Activated naive CD4-positive, alpha-beta T cell (primary cell): ENCODE results near the gene TAAR9.
"Not testable (repeated sequence)": the region's sequence is repeated elsewhere in the genome, so short reads cannot be mapped to it uniquely, and the experiment has no call there.

Source experiments
- DNase-seq, 4 experiments: peaks; one replicate each; lab custom pipeline; 2025; lab: John Stamatoyannopoulos, UW

TAAR9 gene

GRCh38 chr6:132515386-132515785 lies 22.7 kb upstream of the TAAR9 start:
- no peak for DNase-seq

GRCh38 chr6:132520953-132521352 lies 17.1 kb upstream of the TAAR9 start:
- DNase-seq: no peak

DNA sequence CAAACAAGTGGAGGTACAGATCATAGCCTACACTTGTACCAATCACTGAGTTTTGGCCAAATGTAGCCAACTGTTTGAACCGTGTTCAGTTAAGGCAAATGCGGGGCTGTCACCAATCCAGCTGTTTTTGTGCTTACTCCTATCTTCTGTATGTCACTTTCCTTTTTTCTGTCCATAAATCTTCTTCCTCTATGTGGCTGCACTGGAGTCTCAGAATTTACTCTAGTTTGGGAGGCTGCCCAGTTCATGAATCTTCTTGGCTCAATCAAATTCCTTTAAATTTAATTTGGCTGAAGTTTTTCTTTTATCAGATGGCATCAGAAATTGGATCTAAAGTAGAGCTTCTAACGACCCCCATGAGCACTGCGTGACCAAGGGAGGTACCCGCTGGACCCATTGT lies 13.4 kb upstream of the TAAR9 start:
- DNase-seq: no peak

DNA sequence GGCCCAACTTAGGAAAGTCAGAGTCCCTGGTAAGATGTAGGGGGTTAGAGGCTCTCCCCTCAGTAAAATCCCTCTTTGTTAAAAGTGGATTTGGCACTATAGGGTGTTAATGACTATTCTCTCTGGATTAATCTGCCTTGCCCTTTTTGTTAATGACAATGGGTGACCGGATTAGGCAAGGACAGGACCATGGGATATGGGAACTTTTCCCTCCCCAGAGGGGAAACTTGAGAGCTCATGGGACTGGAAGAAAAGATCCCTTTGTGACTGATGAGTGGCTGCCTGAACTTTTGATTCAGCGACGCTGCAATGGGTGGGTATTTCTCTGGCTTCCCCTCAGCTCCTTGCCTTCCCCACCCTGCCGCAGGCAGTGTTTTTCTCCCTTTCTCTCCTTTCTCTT lies 12.2 kb upstream of the TAAR9 start:
- DNase-seq: no peak

GRCh38 chr6:132526461-132526860 lies 11.6 kb upstream of the TAAR9 start:
- DNase-seq: no peak

GRCh38 chr6:132527791-132528190 lies 10.3 kb upstream of the TAAR9 start:
- DNase-seq: no peak

DNA sequence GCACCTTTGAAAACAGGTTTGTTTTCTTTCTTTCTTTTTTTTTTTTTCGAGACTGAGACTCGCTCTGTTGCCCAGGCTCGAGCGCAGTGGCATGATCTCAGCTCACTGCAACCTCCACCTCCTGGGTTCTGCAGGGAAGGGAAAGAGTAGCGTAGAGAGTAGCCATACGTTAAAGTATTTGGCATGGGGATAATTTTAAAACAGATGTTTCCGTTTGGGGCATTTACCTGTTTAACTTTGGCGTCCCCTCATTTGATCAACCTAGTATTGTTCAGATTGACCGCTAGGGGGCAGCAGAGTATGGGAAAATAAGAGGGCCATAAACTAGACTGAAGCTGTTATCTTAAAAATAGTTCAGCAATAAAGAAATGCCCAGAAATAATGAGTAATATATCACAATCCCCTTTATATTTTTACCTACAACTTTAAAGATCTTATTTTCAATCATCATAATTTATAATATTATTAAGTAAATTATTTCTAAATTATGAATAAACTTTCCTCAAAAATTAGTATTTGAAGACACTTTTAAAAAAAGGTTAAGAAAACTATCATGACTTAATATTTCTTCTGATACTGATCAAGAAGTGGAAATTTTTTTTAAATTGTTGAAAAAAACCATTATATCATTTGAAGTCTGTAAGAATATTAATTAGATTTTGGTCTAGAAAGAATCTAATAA lies 7.6 kb upstream of the TAAR9 start:
- peak; percentile 4 to 38 (median 20) for DNase-seq

- not testable (repeated sequence) for DNase-seq
These were observed 3.5 kb upstream of the TAAR9 start for GRCh38 chr6:132534546-132534945.

- no peak for DNase-seq
These were observed 932 bp upstream of the TAAR9 start for GRCh38 chr6:132537145-132537544.

DNA sequence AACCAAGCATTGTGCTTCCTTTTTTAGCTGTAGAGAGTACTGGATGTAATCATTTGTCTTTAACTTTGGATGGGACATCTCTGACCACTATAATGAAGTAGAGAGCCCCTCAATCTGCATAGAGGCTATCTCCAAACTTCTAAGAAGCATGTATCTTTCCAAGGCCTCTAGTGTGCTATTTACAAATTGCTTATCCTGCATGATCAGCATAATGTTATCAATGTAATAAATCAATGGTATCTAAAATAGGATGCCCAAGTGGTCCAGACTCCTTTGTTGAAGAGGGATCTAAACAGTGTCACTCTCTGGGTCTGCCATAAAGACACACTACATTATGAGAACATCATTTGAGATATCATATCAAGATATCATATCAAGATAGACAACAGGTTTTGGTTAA lies 6.7 kb downstream of the TAAR9 start:
- no peak for DNase-seq

GRCh38 chr6:132548746-132549463 lies 10.8 kb downstream of the TAAR9 start:
- no peak for DNase-seq

DNA sequence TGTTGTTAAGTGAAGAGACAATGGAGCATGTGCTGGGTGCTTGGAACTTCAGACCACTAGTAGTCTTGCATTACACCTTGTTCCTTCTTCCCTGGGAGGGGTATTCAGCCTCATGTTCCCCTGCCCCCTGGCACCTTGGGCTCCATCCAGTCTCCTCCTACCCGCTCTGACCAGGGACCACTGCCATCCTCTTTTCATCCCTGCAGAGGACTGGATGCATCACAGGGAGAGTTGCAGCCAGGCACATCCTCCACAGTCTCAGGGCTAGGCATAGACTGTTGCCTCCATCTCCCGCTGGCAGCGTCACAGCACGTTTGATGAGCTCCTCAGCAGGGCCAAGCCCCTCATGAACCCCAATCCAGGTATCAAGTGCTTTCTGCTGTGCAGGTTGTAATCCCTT lies 13.1 kb downstream of the TAAR9 start:
- DNase-seq: no peak

- DNase-seq: no peak
These were observed 14.3 kb downstream of the TAAR9 start, which contains the start of gene TAAR8 for GRCh38 chr6:132552372-132552771. Gene TAAR8 (plus strand): TSS chr6:132552672. CDS start chr6:132552693, 21 bp downstream.

GRCh38 chr6:132560087-132560486 lies 22.0 kb downstream of the TAAR9 start:
- not testable (repeated sequence) for DNase-seq

GRCh38 chr6:132566404-132566803 lies 28.3 kb downstream of the TAAR9 start:
- DNase-seq: no peak

GRCh38 chr6:132567566-132567965 lies 29.5 kb downstream of the TAAR9 start:
- no peak for DNase-seq

DNA sequence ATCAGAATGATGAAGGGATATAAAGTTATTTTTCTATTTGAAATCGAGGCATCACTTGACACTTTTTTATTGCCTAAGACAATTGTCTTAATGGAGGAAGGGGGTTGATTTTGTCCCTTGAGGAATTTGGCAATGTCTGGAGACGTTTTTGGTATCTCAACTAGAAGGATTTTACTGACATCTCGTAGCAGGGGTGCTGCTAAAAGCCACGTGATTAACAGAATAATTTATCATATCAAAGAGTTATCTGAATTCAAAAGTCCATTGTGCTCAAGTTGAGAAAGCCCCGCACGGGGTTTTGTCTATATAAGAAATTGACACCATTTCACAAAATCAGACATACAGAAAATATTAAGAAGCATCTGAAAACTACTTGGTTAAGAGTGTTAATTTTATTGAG lies 30.5 kb downstream of the TAAR9 start:
- no peak for DNase-seq

DNA sequence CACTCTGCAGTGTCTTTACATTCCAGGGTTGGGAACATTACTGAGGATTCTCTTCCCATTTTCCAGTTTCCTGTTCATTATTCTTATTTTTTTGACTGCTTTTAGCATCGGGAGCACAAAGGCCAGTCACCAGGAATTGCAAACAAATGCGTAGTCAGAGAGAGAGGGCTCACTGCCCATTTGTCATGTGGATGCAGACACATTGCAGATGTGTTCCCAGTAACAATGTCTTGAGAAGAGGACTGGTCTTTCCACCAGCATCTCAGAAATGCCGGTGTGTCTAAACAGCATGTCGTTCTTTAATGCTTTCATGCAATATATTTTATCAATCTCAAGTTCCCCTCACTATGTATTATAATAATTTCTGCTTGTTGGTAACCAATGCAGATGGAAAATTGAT lies 31.1 kb downstream of the TAAR9 start:
- no peak for DNase-seq

- no peak for DNase-seq
These were observed 32.2 kb downstream of the TAAR9 start, which contains the start of gene TAAR6 for GRCh38 chr6:132570221-132570777. Gene TAAR6 (plus strand): TSS chr6:132570322. CDS start chr6:132570322, 0 bp downstream.

DNA sequence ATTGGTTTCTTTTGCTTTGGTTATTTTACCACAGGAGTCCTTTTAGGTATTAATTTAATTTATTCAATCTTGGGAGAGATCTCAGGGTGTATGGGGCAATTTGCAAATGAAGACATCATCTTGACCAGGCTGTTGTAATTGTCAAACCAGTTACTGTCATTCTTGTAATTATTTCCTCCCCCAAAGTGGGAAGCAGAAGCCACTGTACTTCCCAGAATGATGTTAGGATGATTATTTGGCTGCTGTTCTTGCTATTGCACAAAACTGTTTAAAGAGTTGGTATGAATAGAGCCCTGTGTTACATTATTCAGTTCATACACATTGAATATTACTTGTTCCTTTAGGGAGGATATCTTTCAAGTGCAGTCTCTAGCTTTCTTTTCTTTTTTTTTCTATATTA lies 33.7 kb downstream of the TAAR9 start:
- no peak for DNase-seq

GRCh38 chr6:132584698-132585097 lies 46.6 kb downstream of the TAAR9 start:
- DNase-seq: no peak

GRCh38 chr6:132587424-132587823 lies 49.3 kb downstream of the TAAR9 start:
- no peak for DNase-seq
